GM18520 (cell line): ENCODE results near the gene TEX29.

Source experiments
- ATAC-seq: cut with Tn5 transposase; IDR thresholded peaks from one replicate; pipeline ENCODE4 v1.9.1; 2021; ENCODE audit not compliant: unreplicated experiment

Gene TEX29

GRCh38 chr13:111390522-111391270 lies 70.3 kb downstream of the TEX29 start:
- ATAC-seq, result no peak

- no peak for ATAC-seq
These were observed 72.0 kb downstream of the TEX29 start for GRCh38 chr13:111392486-111392885.

GRCh38 chr13:111393221-111393790 lies 72.9 kb downstream of the TEX29 start:
- ATAC-seq, result no peak
